Sigmoid colon (tissue), 4 donors: ENCODE results near the gene LRRC8B.
A peak's percentile ranks its signal among the peaks of the same experiment; 100 is the strongest.

Source experiments
- POLR2AphosphoS5 ChIP-seq, 4 donors: sonication (generic); formaldehyde crosslinking; IDR thresholded peaks; one replicate each; pipeline ENCODE4 v1.6.1; 2017; ENCODE audit warnings: antibody characterized with exemption in 4 of 4
- TF ChIP-seq, protein P1 (sequence below), 4 experiments: fragments of 450-650 bp in 3 of 4; fragments of 200-600 bp in 1 of 4; IDR thresholded peaks; one replicate each; pipeline ENCODE4 v1.5.1; 2016 to 2019; ENCODE audit warnings: antibody characterized with exemption in 4 of 4, mild to moderate bottlenecking in 3 of 4, moderate library complexity in 2 of 4

DNA sequence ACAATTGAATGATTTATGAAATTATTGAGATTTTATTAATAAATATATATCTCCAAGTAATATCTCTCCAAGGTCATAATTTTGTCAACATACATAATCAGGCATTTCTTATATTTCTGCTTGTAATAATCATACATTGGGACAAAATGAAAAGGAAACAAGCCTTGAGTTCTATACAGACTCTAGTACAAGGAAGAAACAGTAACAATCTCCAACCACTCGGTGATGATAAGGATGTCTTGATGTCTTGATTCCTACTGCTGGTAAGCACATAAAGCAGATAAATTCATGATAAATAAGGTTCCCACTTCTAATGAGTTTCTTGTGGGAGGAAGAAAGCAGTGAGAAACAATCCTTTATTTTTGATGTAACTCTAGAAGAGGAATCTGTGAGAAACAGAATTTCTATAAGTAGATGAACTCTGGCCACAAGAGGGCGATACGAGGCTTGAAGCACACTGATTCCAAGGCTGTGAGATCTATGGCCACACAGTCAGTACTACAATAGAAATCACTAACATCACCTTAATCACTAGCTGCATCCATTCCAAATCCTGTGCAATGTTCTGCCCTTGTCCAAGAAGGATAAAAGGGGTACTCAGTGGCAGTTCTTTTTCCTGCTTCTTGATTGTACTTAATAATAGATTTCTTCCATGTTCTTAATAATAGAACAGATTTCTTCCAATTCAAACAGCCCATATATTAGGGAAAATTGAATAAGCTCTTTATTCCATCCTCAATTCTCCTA is 41.4 kb upstream of the LRRC8B start:
- TF ChIP-seq, protein P1, sequence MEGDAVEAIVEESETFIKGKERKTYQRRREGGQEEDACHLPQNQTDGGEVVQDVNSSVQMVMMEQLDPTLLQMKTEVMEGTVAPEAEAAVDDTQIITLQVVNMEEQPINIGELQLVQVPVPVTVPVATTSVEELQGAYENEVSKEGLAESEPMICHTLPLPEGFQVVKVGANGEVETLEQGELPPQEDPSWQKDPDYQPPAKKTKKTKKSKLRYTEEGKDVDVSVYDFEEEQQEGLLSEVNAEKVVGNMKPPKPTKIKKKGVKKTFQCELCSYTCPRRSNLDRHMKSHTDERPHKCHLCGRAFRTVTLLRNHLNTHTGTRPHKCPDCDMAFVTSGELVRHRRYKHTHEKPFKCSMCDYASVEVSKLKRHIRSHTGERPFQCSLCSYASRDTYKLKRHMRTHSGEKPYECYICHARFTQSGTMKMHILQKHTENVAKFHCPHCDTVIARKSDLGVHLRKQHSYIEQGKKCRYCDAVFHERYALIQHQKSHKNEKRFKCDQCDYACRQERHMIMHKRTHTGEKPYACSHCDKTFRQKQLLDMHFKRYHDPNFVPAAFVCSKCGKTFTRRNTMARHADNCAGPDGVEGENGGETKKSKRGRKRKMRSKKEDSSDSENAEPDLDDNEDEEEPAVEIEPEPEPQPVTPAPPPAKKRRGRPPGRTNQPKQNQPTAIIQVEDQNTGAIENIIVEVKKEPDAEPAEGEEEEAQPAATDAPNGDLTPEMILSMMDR (IDR thresholded peaks at IDR 0.05): peak; percentile 26 to 68 (median 56)
- TF ChIP-seq POLR2AphosphoS5 (IDR thresholded peaks at IDR 0.05): no peak
